Spleen (tissue), 7 donors: ENCODE data around the gene TMEM97.

Experiments used
- CTCF ChIP-seq, 11 experiments: fragments of 200-600 bp in 7 of 11; fragments of 450-650 bp in 4 of 11; sonication (generic) in 4 of 11; IDR thresholded peaks in 8 of 11; conservative IDR thresholded peaks in 3 of 11; 1 replicate in 7 of 11; 2 replicates in 4 of 11; pipeline versions ENCODE4 v1.4.0 to v1.8.0; 2016 to 2021; ENCODE audit warnings: antibody characterized with exemption in 11 of 11, inconsistent platforms in 4 of 11, mild to moderate bottlenecking in 1 of 11
- POLR2AphosphoS5 ChIP-seq, 3 donors: sonication (generic); formaldehyde crosslinking; IDR thresholded peaks; one replicate each; pipeline ENCODE4 v1.5.1; 2017; ENCODE audit warnings: antibody characterized with exemption in 3 of 3
- donor health status: DM: no; HTN: no; CAD: no; lungs with moderate emphysema.
- donor health status: DM: no; HTN: no; CAD: no.
- donor health status: DM: no; HTN: no; CAD: no.

DNA sequence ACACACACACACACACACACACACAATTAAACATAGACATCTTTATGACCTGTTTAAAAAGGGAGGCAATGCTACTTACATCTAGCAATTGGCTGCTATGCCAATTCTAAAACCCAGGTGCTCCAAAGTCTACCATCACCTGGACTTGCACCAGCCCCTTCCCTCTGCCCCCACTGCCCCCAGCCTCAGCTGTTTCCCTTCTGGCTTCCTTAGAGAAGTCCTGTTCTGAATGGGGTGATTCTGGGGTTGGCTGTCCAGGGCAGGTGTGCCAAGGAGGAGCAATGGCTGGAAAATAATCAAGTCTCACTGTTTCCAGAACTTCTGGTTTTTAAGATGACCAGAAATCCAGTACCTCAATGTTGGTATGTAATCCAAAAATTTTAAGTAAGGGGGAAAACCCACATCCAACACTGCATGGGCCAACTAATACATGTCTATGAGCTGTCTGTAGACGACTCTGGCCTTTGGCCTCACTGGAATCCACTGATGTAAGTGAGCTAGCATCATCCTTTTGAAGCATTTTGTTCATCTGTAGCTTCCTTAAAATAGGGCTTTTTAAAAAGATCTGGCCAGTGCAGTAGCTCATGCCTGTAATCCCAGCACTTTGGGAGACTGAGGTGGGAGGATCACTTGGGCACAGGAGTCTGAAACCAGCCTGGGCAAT is 14.2 kb downstream of the TMEM97 start:
- TF ChIP-seq CTCF (IDR thresholded peaks at IDR 0.05 in 8 of 11, conservative IDR thresholded peaks at IDR 0.05 in 3 of 11), result no peak
- no peak for TF ChIP-seq POLR2AphosphoS5 (IDR thresholded peaks at IDR 0.05)
